ENCODE measurements around the gene HDHD5. TPM values are rescaled to one million over a fixed set of nuclear protein-coding genes. Genes with fewer than 3 reads are reported as not detected.
A peak's percentile ranks its signal among the peaks of the same experiment; 100 is the strongest.

The HDHD5 gene
- polyA plus RNA-seq (2014; cell fraction: cytosol; rRNA removed), result 130 and 163 TPM in 2 replicates
- polyA plus RNA-seq (2014; cell fraction: nucleus; rRNA removed), result 108 and 111 TPM in 2 replicates

- DNase-seq (ENCODE audit: low spot score), result peak; percentile 88
Observed at GRCh38 chr22:17158568-17159503, at the start of gene HDHD5. TSS of gene HDHD5 (minus strand) at chr22:17159277. CDS start at chr22:17159251, 26 bp downstream.

- DNase-seq (ENCODE audit: low spot score), result no peak
Observed at GRCh38 chr22:17205432-17205831, 46.4 kb upstream of the HDHD5 start.

- no peak for DNase-seq (ENCODE audit: low spot score)
Observed at GRCh38 chr22:17201285-17201945, 42.3 kb upstream of the HDHD5 start.

GRCh38 chr22:17199003-17199731, 40.1 kb upstream of the HDHD5 start:
- DNase-seq (ENCODE audit: low spot score), result peak; percentile 55

- no peak for DNase-seq (ENCODE audit: low spot score)
Observed at GRCh38 chr22:17198170-17199002, 39.3 kb upstream of the HDHD5 start.

GRCh38 chr22:17194213-17194612, 35.1 kb upstream of the HDHD5 start:
- DNase-seq (ENCODE audit: low spot score), result no peak

- no peak for DNase-seq (ENCODE audit: low spot score)
Observed at GRCh38 chr22:17192186-17192585, 33.1 kb upstream of the HDHD5 start.

GRCh38 chr22:17191163-17191784, 32.2 kb upstream of the HDHD5 start:
- DNase-seq (ENCODE audit: low spot score), result no peak

GRCh38 chr22:17190702-17191101, 31.6 kb upstream of the HDHD5 start:
- no peak for DNase-seq (ENCODE audit: low spot score)

GRCh38 chr22:17176715-17177114, 17.6 kb upstream of the HDHD5 start:
- DNase-seq (ENCODE audit: low spot score), result no peak

- DNase-seq (ENCODE audit: low spot score), result no peak
Observed at GRCh38 chr22:17172029-17172833, 13.2 kb upstream of the HDHD5 start.

GRCh38 chr22:17171153-17172028, 12.3 kb upstream of the HDHD5 start:
- DNase-seq (ENCODE audit: low spot score), result peak; percentile 90

GRCh38 chr22:17167486-17167885, 8.4 kb upstream of the HDHD5 start:
- no peak for DNase-seq (ENCODE audit: low spot score)

- no peak for DNase-seq (ENCODE audit: low spot score)
Observed at GRCh38 chr22:17164392-17165024, 5.4 kb upstream of the HDHD5 start.

GRCh38 chr22:17162731-17163130, 3.7 kb upstream of the HDHD5 start:
- no peak for DNase-seq (ENCODE audit: low spot score)

GRCh38 chr22:17161991-17162390, 2.9 kb upstream of the HDHD5 start:
- no peak for DNase-seq (ENCODE audit: low spot score)

- peak; percentile 64 for DNase-seq (ENCODE audit: low spot score)
Observed at GRCh38 chr22:17159504-17159951, 451 bp upstream of the HDHD5 start.

GRCh38 chr22:17158176-17158567, 905 bp downstream of the HDHD5 start:
- no peak for DNase-seq (ENCODE audit: low spot score)
